Lower lobe of right lung (tissue), 2 donors: ENCODE results near the gene STK32A. TPM values are rescaled to one million over a fixed set of nuclear protein-coding genes. Genes with fewer than 3 reads are reported as not detected.
A peak's percentile ranks its signal among the peaks of the same experiment; 100 is the strongest.

Experiments
- ATAC-seq, 2 donors: fragments of 200-7000 bp; cut with Tn5 transposase; one replicate each; pipeline ENCODE4 v1.9.1; 2020 to 2022; ENCODE audit warnings: mild to moderate bottlenecking in 2 of 2, moderate library complexity in 2 of 2
- DNase-seq: peaks from one replicate; pipeline ENCODE4 v3.0.0-alpha.2; 2020
- H3K27ac ChIP-seq: fragments of 200-600 bp; one replicate; pipeline ENCODE4 v1.8.0; 2022
- H3K27me3 ChIP-seq: fragments of 200-600 bp; one replicate; pipeline ENCODE4 v1.8.0; 2022; ENCODE audit warnings: low read depth
- H3K36me3 ChIP-seq: fragments of 200-600 bp; one replicate; pipeline ENCODE4 v1.8.0; 2022; ENCODE audit warnings: mild to moderate bottlenecking
- H3K4me1 ChIP-seq: fragments of 200-600 bp; one replicate; pipeline ENCODE4 v1.8.0; 2022
- H3K4me3 ChIP-seq: fragments of 200-600 bp; one replicate; pipeline ENCODE4 v1.8.0; 2022; ENCODE audit warnings: mild to moderate bottlenecking
- H3K9me3 ChIP-seq: fragments of 200-600 bp; one replicate; pipeline ENCODE4 v1.8.0; 2022
- intact Hi-C: fragments of 100-400 bp; cut with DNase I; formaldehyde crosslinking; loops from one replicate; pipeline ENCODE4 v1.11.0; 2022
- total RNA-seq: library from RNA; stranded (reverse); fragmentation: NEBNext Ultra II Directional; extraction: Animal tissue kit (Norgen Biotek cat#: 25700); gene quantifications from one replicate; pipeline ENCODE4 v1.2.1, GENCODE V29; 2021
- TF ChIP-seq, protein P1 (sequence below): fragments of 200-600 bp; IDR thresholded peaks from one replicate; pipeline ENCODE4 v1.8.0; 2022; ENCODE audit warnings: antibody characterized with exemption, mild to moderate bottlenecking
- donor health status: DM: no; HTN: yes; CAD: no; lungs with severe emphysema.

Gene STK32A
- total RNA-seq, 1 donor from 2014 or later = 2.9 TPM

- ATAC-seq = no peak
- Histone ChIP-seq H3K27me3 (no peaks in the 10 kb centered on the region), H3K36me3 (no peaks in the 10 kb centered on the region), H3K9me3 (no peaks in the 10 kb centered on the region), H3K27ac (no peak overlapping the region), H3K4me1 (no peaks in the 10 kb centered on the region), H3K4me3 (no peak overlapping the region)
- TF ChIP-seq, protein P1, sequence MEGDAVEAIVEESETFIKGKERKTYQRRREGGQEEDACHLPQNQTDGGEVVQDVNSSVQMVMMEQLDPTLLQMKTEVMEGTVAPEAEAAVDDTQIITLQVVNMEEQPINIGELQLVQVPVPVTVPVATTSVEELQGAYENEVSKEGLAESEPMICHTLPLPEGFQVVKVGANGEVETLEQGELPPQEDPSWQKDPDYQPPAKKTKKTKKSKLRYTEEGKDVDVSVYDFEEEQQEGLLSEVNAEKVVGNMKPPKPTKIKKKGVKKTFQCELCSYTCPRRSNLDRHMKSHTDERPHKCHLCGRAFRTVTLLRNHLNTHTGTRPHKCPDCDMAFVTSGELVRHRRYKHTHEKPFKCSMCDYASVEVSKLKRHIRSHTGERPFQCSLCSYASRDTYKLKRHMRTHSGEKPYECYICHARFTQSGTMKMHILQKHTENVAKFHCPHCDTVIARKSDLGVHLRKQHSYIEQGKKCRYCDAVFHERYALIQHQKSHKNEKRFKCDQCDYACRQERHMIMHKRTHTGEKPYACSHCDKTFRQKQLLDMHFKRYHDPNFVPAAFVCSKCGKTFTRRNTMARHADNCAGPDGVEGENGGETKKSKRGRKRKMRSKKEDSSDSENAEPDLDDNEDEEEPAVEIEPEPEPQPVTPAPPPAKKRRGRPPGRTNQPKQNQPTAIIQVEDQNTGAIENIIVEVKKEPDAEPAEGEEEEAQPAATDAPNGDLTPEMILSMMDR = no peak
- intact Hi-C loops = no loop called here
- DNase-seq = no peak
These were observed 111.3 kb downstream of the STK32A start for GRCh38 chr5:147346006-147346561.

DNA sequence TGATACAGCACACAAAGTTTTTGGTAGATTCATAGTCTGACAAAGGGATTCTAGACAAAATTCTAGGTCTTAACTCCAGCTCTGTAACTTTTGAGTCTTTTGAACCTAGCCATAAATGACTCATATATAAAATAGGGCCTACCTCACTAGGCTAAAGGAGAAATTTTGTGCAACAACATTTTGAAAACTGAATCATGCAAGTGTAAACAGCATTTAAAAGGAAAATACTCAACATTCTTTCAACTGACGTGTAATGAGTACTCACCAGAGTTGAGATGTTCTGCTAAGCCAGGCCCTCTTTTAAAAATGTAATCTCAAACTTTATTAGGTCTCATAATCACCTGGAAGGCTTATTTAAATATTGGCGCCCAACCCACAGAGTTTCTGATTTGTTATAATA, 113.2 kb downstream of the STK32A start:
- ATAC-seq (peak in 1 of 2 donors; percentile 79), DNase-seq (no peak)
- Histone ChIP-seq H3K27ac (no peak overlapping the region), H3K9me3 (no peaks in the 10 kb centered on the region), H3K36me3 (no peaks in the 10 kb centered on the region), H3K27me3 (no peaks in the 10 kb centered on the region), H3K4me1 (no peaks in the 10 kb centered on the region), H3K4me3 (no peak overlapping the region)
- intact Hi-C loops = no loop called here
- TF ChIP-seq, protein P1 = no peak

DNA sequence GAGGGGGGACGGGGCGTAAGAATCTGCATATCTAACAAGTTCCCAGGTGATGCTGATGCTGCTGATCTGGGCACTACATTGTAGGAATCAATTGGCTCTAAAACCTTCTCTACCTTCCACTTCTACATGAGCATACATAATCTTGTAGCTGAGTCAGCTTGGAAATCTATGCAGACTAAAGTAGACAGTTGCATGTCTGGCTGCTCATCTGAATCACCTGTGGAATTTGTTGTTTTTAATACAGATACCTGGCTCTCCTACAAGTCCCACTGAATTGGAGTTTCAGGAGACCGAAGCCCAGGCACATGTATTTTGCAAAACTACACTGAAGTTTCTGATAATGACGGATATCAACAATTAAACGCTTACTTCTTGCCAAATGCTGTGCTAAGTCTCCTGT, 113.6 kb downstream of the STK32A start:
- Histone ChIP-seq H3K27me3 (no peaks in the 10 kb centered on the region), H3K27ac (no peak overlapping the region), H3K36me3 (no peaks in the 10 kb centered on the region), H3K4me3 (no peak overlapping the region), H3K4me1 (no peaks in the 10 kb centered on the region), H3K9me3 (no peaks in the 10 kb centered on the region)
- TF ChIP-seq, protein P1 = no peak
- DNase-seq = no peak
- intact Hi-C loops = no loop called here
- no peak for ATAC-seq

DNA sequence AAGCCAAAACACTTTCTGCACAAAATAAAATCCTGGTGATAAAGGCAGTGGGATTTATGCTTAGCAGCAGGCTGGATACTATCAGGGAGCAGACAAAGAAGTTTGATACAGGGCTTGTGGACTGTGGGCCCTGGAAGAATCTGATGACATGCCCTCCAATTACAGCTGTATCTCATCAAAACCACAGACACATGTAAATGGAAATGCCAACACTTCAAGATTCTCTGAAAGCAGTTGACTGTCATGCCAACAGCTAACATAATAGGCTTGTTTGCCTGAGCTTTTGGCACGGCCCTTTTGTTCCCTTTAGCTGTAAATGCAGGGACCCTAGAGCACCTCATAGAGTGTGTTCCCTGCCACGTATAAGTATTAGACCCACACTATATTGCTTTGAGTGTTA, 114.4 kb downstream of the STK32A start:
- H3K27me3 ChIP-seq = no peaks in the 10 kb centered on the region
- intact Hi-C loops = no loop called here
- TF ChIP-seq, protein P1 = no peak
- H3K27ac ChIP-seq = no peak overlapping the region
- no peaks in the 10 kb centered on the region for H3K4me1 ChIP-seq
- ATAC-seq = no peak
- no peaks in the 10 kb centered on the region for H3K9me3 ChIP-seq
- no peak for DNase-seq
- no peaks in the 10 kb centered on the region for H3K36me3 ChIP-seq
- H3K4me3 ChIP-seq = no peak overlapping the region

- TF ChIP-seq, protein P1 = no peak
- no peak overlapping the region for H3K27ac ChIP-seq
- no peaks in the 10 kb centered on the region for H3K4me1 ChIP-seq
- ATAC-seq (no peak), DNase-seq (no peak)
- H3K4me3 ChIP-seq = no peak overlapping the region
- H3K9me3 ChIP-seq = no peaks in the 10 kb centered on the region
- intact Hi-C loops = no loop called here
- no peaks in the 10 kb centered on the region for H3K27me3 ChIP-seq
- H3K36me3 ChIP-seq = no peaks in the 10 kb centered on the region
These were observed 124.3 kb downstream of the STK32A start for GRCh38 chr5:147359101-147359500.

DNA sequence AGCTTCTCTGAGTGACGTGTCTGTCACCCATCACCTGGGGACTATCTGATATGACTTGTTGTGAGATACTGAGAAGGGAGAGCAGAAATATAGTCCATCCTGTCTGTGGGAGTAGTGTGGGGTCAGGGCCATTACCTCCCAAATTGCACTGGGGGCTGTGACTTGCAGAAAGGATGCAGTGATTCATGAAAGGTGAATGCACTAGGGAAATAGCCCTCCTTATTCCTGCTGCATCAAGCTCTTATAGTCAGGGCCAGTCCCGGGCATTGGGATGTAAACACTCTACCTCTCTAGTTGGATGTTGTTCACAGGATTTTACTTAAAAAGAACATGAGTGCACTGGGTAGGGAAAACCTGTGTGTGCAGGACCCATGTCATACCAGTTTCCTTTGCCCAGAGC, 124.8 kb downstream of the STK32A start:
- TF ChIP-seq, protein P1 = no peak
- no peaks in the 10 kb centered on the region for H3K27me3 ChIP-seq
- no peak for ATAC-seq
- no peaks in the 10 kb centered on the region for H3K36me3 ChIP-seq
- intact Hi-C loops = no loop called here
- no peaks in the 10 kb centered on the region for H3K9me3 ChIP-seq
- H3K4me1 ChIP-seq = no peaks in the 10 kb centered on the region
- H3K27ac ChIP-seq = no peak overlapping the region
- H3K4me3 ChIP-seq = no peak overlapping the region
- no peak for DNase-seq
